Measurements from ENCODE around the gene SORCS3.
A peak's percentile ranks its signal among the peaks of the same experiment; 100 is the strongest.

The SORCS3 gene

GRCh38 chr10:104780946-104781595 lies 140.0 kb downstream of the SORCS3 start:
- DNase-seq: no peak

GRCh38 chr10:104784452-104784851 lies 143.4 kb downstream of the SORCS3 start:
- DNase-seq: no peak

- DNase-seq: no peak
These were observed 150.4 kb downstream of the SORCS3 start for GRCh38 chr10:104791471-104791870.

GRCh38 chr10:104795411-104795810 lies 154.3 kb downstream of the SORCS3 start:
- no peak for DNase-seq

GRCh38 chr10:104796823-104797222 lies 155.7 kb downstream of the SORCS3 start:
- no peak for DNase-seq

GRCh38 chr10:104802941-104803340 lies 161.9 kb downstream of the SORCS3 start:
- no peak for DNase-seq

GRCh38 chr10:104804880-104805279 lies 163.8 kb downstream of the SORCS3 start:
- DNase-seq: no peak

- no peak for DNase-seq
These were observed 165.7 kb downstream of the SORCS3 start for GRCh38 chr10:104806801-104807200.

- no peak for DNase-seq
These were observed 166.7 kb downstream of the SORCS3 start for GRCh38 chr10:104807581-104808310.

GRCh38 chr10:104809288-104810090 lies 168.4 kb downstream of the SORCS3 start:
- DNase-seq: no peak

GRCh38 chr10:104811166-104811565 lies 170.1 kb downstream of the SORCS3 start:
- no peak for DNase-seq

GRCh38 chr10:104816501-104816900 lies 175.4 kb downstream of the SORCS3 start:
- no peak for DNase-seq

- no peak for DNase-seq
These were observed 178.6 kb downstream of the SORCS3 start for GRCh38 chr10:104819731-104820130.

- no peak for DNase-seq
These were observed 181.0 kb downstream of the SORCS3 start for GRCh38 chr10:104822088-104822487.

- peak; percentile 10 for DNase-seq
These were observed 183.4 kb downstream of the SORCS3 start for GRCh38 chr10:104824380-104825006.

GRCh38 chr10:104831272-104831671 lies 190.2 kb downstream of the SORCS3 start:
- DNase-seq: no peak

GRCh38 chr10:104834580-104834979 lies 193.5 kb downstream of the SORCS3 start:
- no peak for DNase-seq

- DNase-seq: no peak
These were observed 194.3 kb downstream of the SORCS3 start for GRCh38 chr10:104835422-104835821.

- no peak for DNase-seq
These were observed 201.6 kb downstream of the SORCS3 start for GRCh38 chr10:104842704-104843103.

GRCh38 chr10:104844073-104844472 lies 203.0 kb downstream of the SORCS3 start:
- no peak for DNase-seq

- DNase-seq: no peak
These were observed 208.9 kb downstream of the SORCS3 start for GRCh38 chr10:104850023-104850422.

GRCh38 chr10:104867966-104868598 lies 227.0 kb downstream of the SORCS3 start:
- no peak for DNase-seq

- DNase-seq: no peak
These were observed 231.6 kb downstream of the SORCS3 start for GRCh38 chr10:104872691-104873090.
